GM12878 (cell line): Measurements from ENCODE around the gene TRPM5. TPM values are rescaled to one million over a fixed set of nuclear protein-coding genes. Genes with fewer than 3 reads are reported as not detected.
A peak's percentile ranks its signal among the peaks of the same experiment; 100 is the strongest.

ENCODE experiments used
- ATAC-seq: fragments of 200-7000 bp; cut with Tn5 transposase; 3 replicates; pipeline ENCODE4 v1.9.1; 2020; ENCODE audit warnings: mild to moderate bottlenecking, moderate library complexity
- BruUV-seq: library from RNA; stranded (reverse); fragments of 400-500 nt; replicated peaks from 2 replicates; lab custom pipeline; 2021; lab: Mats Ljungman, UMichigan
- CTCF ChIA-PET: fragments of 300-600 bp; sonication (Branson Sonifier 250); formaldehyde crosslinking; extraction: SDS; loops from one replicate; lab custom pipeline; 2021; ENCODE audit warnings: inconsistent platforms; lab: Yijun Ruan, JAX
- POLR2A ChIA-PET: fragments of 350-600 bp; formaldehyde crosslinking; extraction: SDS; loops from one replicate; lab custom pipeline; 2021; ENCODE audit warnings: inconsistent platforms; lab: Charles Lee
- RAD21 ChIA-PET: fragments of 300-600 bp; sonication (Branson Sonifier 250); formaldehyde crosslinking; loops from one replicate; lab custom pipeline; 2023; ENCODE audit warnings: antibody characterized with exemption; ENCODE audit not compliant: unreplicated experiment; lab: Charles Lee
- SMC1A ChIA-PET: fragments of 300-600 bp; sonication (Branson Sonifier 250); formaldehyde crosslinking; loops from one replicate; lab custom pipeline; 2023; ENCODE audit not compliant: unreplicated experiment, uncharacterized antibody; lab: Charles Lee
- DNase-seq: peaks from one replicate; pipeline ENCODE4 v3.0.0-alpha.2; 2011; ENCODE audit warnings: low read depth, low spot score
- FAIRE-seq: peaks from 3 replicates; lab custom pipeline; 2011; peaks lifted over from hg19 to GRCh38; lab: Jason Lieb, UNC
- H2AFZ ChIP-seq: 2 replicates; pipeline ENCODE4 v1.6.0; 2011; ENCODE audit warnings: low read depth, low read length, control low read depth; ENCODE audit not compliant: control insufficient read depth
- H3K27ac ChIP-seq: 2 replicates; pipeline ENCODE4 v1.5.1; 2011; ENCODE audit warnings: control low read depth; ENCODE audit not compliant: control insufficient read depth, insufficient read depth
- H3K27me3 ChIP-seq, 2 experiments: replicated peaks in 1 of 2; 2 replicates each; pipeline versions ENCODE4 v1.6.0 to v1.6.1; 2011; ENCODE audit warnings: low read length in 1 of 2; ENCODE audit not compliant: control insufficient read depth in 2 of 2, insufficient read depth in 2 of 2
- H3K36me3 ChIP-seq, 2 experiments: 2 replicates each; pipeline ENCODE4 v1.5.1; 2011; ENCODE audit warnings: low read length in 1 of 2; ENCODE audit not compliant: control insufficient read depth in 2 of 2, insufficient read depth in 2 of 2
- H3K4me1 ChIP-seq: 2 replicates; pipeline ENCODE4 v1.6.1; 2011; ENCODE audit warnings: mild to moderate bottlenecking, low read length, moderate library complexity, mixed read lengths; ENCODE audit not compliant: control insufficient read depth, insufficient read depth
- H3K4me2 ChIP-seq: 2 replicates; pipeline ENCODE4 v1.6.0; 2011; ENCODE audit warnings: control low read depth; ENCODE audit not compliant: control insufficient read depth, insufficient read depth
- H3K4me3 ChIP-seq: fragments of 200-600 bp; sonication (generic); 2 replicates; pipeline ENCODE4 v1.5.1; 2016
- H3K79me2 ChIP-seq: 2 replicates; pipeline ENCODE4 v1.6.0; 2011; ENCODE audit warnings: low read length; ENCODE audit not compliant: control insufficient read depth, insufficient read depth
- H3K9ac ChIP-seq: 2 replicates; pipeline ENCODE4 v1.8.0; 2011; ENCODE audit warnings: low read length, control low read depth, mixed read lengths; ENCODE audit not compliant: control insufficient read depth, insufficient read depth
- H3K9me3 ChIP-seq: replicated peaks from 3 replicates; pipeline ENCODE4 v1.5.1; 2011; ENCODE audit warnings: mild to moderate bottlenecking, low read length; ENCODE audit not compliant: control insufficient read depth, insufficient read depth
- H4K20me1 ChIP-seq: 2 replicates; pipeline ENCODE4 v1.6.0; 2011; ENCODE audit not compliant: control insufficient read depth, insufficient read depth
- FOXK2 ChIP-seq: fragments of 450-650 bp; IDR thresholded peaks from 2 replicates; pipeline ENCODE4 v1.6.1; 2017; ENCODE audit warnings: mild to moderate bottlenecking, moderate library complexity
- IKZF1 ChIP-seq: fragments of 450-650 bp; conservative IDR thresholded peaks from 2 replicates; pipeline ENCODE4 v1.6.1; 2017; ENCODE audit warnings: antibody characterized with exemption, mild to moderate bottlenecking
- MYB ChIP-seq: fragments of 150-350 bp; IDR thresholded peaks from 2 replicates; pipeline ENCODE4 v1.6.1; 2014; ENCODE audit warnings: mild to moderate bottlenecking, low read depth, low read length, borderline replicate concordance
- NR2C2 ChIP-seq: IDR thresholded peaks from 2 replicates; pipeline ENCODE4 v1.6.1; 2011; ENCODE audit warnings: borderline replicate concordance, low read depth; ENCODE audit not compliant: control insufficient read depth, insufficient read length
- POLR2AphosphoS2 ChIP-seq: IDR thresholded peaks from 2 replicates; pipeline ENCODE4 v1.6.1; 2011; ENCODE audit warnings: low read depth, mild to moderate bottlenecking, low read length, improper control_type of control experiment, moderate library complexity
- SMC3 ChIP-seq: IDR thresholded peaks from 2 replicates; pipeline ENCODE4 v1.6.1; 2011; ENCODE audit warnings: low read length, improper control_type of control experiment, borderline replicate concordance
- ZSCAN29 ChIP-seq: fragments of 450-650 bp; IDR thresholded peaks from 2 replicates; pipeline ENCODE4 v1.6.1; 2017; ENCODE audit warnings: mild to moderate bottlenecking, moderate library complexity
- WGBS: methylation state at CpG from one replicate; pipeline ENCODE4 v1.1.6; 2016; ENCODE audit warnings: low lambda C conversion rate; ENCODE audit not compliant: insufficient replicate concordance, insufficient coverage; ENCODE audit errors: missing lambda C conversion rate; 5-methylcytosine and 5-hydroxymethylcytosine counted together
- in situ Hi-C: fragments of 300-500 bp; cut with MboI; formaldehyde crosslinking; loops from 9 replicates; pipeline ENCODE4 v1.14.3; 2018; ENCODE audit warnings: mixed read lengths
- intact Hi-C: fragments of 100-400 bp; cut with micrococcal nuclease; formaldehyde crosslinking; loops from one replicate; pipeline ENCODE4 v1.14.2; 2022; ENCODE audit not compliant: unreplicated experiment
- polyA plus RNA-seq, 11 experiments: library from polyadenylated mRNA; depleted of rRNA in 4 of 11; unstranded in 6 of 11; stranded (reverse) in 5 of 11; fragments of >200 nt; fragmentation: Nextera tagmentation in 4 of 11; fragmentation: Illumina TruSeq in 1 of 11; extraction: Ambion mirVana in 4 of 11; extraction: Trizol in 1 of 11; gene quantifications; 1 replicate in 1 of 11; 2 replicates in 10 of 11; pipeline versions ENCODE4 v1.2.1 to v1.2.3, GENCODE V29; 2011 to 2016; ENCODE audit warnings: inconsistent platforms in 2 of 11, missing spikeins in 2 of 11, low read depth in 1 of 11
- total RNA-seq, 4 experiments: library from RNA; depleted of rRNA in 3 of 4; stranded (reverse); fragments of >200 nt in 3 of 4; fragmentation: Illumina TruSeq in 1 of 4; extraction: Trizol in 1 of 4; gene quantifications; 2 replicates each; pipeline versions ENCODE4 v1.2.1 to v1.2.3, GENCODE V29; 2013 to 2021
- TF ChIP-seq, protein P1 (sequence below): fragments of 450-650 bp; formaldehyde crosslinking; IDR thresholded peaks from 2 replicates; pipeline ENCODE4 v1.4.0; 2020; ENCODE audit warnings: mild to moderate bottlenecking, moderate library complexity
- TF ChIP-seq, protein P2 (sequence below): IDR thresholded peaks from 2 replicates; pipeline ENCODE4 v1.6.1; 2011; ENCODE audit warnings: mild to moderate bottlenecking, low read depth, low read length, moderate library complexity; ENCODE audit not compliant: insufficient replicate concordance
- TF ChIP-seq, protein P3 (sequence below): fragments of 450-650 bp; IDR thresholded peaks from 2 replicates; pipeline ENCODE4 v1.6.1; 2016; ENCODE audit warnings: mild to moderate bottlenecking, moderate library complexity, borderline replicate concordance
- TF ChIP-seq, protein P4 (sequence below): fragments of 450-650 bp; IDR thresholded peaks from 2 replicates; pipeline ENCODE4 v1.6.1; 2017; ENCODE audit warnings: low read depth, mild to moderate bottlenecking, moderate library complexity

Gene TRPM5
- total and polyA plus RNA-seq, 10 of the 15 experiments (the other 5 are each of a cell fraction or from before 2014, with no cell fraction given), result not detected

DNA sequence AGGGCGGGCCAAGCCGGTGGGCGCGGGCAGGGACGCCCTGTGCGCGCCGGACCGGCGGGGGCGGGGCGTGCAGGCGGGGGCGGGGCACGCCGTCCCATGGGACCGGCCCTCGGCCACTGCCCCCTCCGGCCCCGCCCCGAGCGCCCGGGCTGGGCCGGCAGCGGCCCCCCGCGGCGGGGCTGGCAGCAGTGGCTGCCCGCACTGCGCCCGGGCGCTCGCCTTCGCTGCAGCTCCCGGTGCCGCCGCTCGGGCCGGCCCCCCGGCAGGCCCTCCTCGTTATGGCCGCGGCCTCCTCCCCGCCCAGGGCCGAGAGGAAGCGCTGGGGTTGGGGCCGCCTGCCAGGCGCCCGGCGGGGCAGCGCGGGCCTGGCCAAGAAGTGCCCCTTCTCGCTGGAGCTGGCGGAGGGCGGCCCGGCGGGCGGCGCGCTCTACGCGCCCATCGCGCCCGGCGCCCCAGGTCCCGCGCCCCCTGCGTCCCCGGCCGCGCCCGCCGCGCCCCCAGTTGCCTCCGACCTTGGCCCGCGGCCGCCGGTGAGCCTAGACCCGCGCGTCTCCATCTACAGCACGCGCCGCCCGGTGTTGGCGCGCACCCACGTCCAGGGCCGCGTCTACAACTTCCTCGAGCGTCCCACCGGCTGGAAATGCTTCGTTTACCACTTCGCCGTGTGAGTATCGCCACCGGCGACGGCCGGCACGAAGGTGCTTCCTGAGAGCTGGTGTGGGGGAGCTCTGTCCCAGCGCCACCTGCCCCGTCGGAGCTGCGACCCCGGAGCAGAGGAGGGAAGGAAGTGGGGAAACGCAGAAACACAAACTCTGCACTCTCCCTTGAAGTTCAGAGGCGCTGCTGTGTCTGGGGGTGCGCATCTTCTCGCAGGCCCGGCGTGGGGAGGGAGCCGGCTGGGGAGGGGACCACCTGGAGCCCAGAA lies 769 bp upstream of the TRPM5 start, which contains the start of gene KCNQ1:
Gene KCNQ1 (plus strand): TSS at position 188 of the 925 bp plus-strand sequence. CDS start 91 bp downstream, at position 279.
- intact Hi-C loops, result no loop called here
- H3K27ac ChIP-seq, result no peak within 1 kb of the TSS
- no peaks in the 10 kb centered on the region for H4K20me1 ChIP-seq
- 9% methylated on average over 37 of the region's 116 CpGs for whole genome bisulfite sequencing
- FAIRE-seq, result no peak
- RAD21 ChIA-PET, result no interaction called here
- H3K4me3 ChIP-seq, result no peak within 1 kb of the TSS
- H3K9me3 ChIP-seq, result no peaks in the 10 kb centered on the region
- in situ Hi-C loops, result no loop called here
- H3K79me2 ChIP-seq, result no peaks in the 10 kb centered on the region
- peak within 1 kb of the TSS; percentile 32; the same call in 1 of the 2 replicates for H3K4me2 ChIP-seq
- ATAC-seq, result peak; percentile 37; the same call in 2 of the 3 replicates
- H3K36me3 ChIP-seq, result no peaks in the 10 kb centered on the region
- peaks cover 2 to 7% of the 10 kb centered on the region in 2 experiments; a peak in 3 of 4 replicates for H3K27me3 ChIP-seq
- CTCF ChIA-PET, result no interaction called here
- H3K9ac ChIP-seq, result no peak within 1 kb of the TSS
- BruUV-seq, result no TSS peak
- POLR2A ChIA-PET, result no interaction called here
- no peak within 1 kb of the TSS for H2AFZ ChIP-seq
- DNase-seq, result no peak
- H3K4me1 ChIP-seq, result no peaks in the 10 kb centered on the region
- SMC1A ChIA-PET, result no interaction called here
- TF ChIP-seq, protein P1, sequence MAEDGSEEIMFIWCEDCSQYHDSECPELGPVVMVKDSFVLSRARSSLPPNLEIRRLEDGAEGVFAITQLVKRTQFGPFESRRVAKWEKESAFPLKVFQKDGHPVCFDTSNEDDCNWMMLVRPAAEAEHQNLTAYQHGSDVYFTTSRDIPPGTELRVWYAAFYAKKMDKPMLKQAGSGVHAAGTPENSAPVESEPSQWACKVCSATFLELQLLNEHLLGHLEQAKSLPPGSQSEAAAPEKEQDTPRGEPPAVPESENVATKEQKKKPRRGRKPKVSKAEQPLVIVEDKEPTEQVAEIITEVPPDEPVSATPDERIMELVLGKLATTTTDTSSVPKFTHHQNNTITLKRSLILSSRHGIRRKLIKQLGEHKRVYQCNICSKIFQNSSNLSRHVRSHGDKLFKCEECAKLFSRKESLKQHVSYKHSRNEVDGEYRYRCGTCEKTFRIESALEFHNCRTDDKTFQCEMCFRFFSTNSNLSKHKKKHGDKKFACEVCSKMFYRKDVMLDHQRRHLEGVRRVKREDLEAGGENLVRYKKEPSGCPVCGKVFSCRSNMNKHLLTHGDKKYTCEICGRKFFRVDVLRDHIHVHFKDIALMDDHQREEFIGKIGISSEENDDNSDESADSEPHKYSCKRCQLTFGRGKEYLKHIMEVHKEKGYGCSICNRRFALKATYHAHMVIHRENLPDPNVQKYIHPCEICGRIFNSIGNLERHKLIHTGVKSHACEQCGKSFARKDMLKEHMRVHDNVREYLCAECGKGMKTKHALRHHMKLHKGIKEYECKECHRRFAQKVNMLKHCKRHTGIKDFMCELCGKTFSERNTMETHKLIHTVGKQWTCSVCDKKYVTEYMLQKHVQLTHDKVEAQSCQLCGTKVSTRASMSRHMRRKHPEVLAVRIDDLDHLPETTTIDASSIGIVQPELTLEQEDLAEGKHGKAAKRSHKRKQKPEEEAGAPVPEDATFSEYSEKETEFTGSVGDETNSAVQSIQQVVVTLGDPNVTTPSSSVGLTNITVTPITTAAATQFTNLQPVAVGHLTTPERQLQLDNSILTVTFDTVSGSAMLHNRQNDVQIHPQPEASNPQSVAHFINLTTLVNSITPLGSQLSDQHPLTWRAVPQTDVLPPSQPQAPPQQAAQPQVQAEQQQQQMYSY (CRISPR knock-in tag), result no peak
- no peak for TF ChIP-seq MYB
- no peak for TF ChIP-seq IKZF1
- TF ChIP-seq POLR2AphosphoS2, result no peak
- no peak for TF ChIP-seq NR2C2
- no peak for TF ChIP-seq SMC3
- TF ChIP-seq FOXK2, result no peak
- TF ChIP-seq, protein P2, sequence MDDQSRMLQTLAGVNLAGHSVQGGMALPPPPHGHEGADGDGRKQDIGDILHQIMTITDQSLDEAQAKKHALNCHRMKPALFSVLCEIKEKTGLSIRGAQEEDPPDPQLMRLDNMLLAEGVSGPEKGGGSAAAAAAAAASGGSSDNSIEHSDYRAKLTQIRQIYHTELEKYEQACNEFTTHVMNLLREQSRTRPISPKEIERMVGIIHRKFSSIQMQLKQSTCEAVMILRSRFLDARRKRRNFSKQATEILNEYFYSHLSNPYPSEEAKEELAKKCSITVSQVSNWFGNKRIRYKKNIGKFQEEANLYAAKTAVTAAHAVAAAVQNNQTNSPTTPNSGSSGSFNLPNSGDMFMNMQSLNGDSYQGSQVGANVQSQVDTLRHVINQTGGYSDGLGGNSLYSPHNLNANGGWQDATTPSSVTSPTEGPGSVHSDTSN, result no peak
- TF ChIP-seq, protein P3, sequence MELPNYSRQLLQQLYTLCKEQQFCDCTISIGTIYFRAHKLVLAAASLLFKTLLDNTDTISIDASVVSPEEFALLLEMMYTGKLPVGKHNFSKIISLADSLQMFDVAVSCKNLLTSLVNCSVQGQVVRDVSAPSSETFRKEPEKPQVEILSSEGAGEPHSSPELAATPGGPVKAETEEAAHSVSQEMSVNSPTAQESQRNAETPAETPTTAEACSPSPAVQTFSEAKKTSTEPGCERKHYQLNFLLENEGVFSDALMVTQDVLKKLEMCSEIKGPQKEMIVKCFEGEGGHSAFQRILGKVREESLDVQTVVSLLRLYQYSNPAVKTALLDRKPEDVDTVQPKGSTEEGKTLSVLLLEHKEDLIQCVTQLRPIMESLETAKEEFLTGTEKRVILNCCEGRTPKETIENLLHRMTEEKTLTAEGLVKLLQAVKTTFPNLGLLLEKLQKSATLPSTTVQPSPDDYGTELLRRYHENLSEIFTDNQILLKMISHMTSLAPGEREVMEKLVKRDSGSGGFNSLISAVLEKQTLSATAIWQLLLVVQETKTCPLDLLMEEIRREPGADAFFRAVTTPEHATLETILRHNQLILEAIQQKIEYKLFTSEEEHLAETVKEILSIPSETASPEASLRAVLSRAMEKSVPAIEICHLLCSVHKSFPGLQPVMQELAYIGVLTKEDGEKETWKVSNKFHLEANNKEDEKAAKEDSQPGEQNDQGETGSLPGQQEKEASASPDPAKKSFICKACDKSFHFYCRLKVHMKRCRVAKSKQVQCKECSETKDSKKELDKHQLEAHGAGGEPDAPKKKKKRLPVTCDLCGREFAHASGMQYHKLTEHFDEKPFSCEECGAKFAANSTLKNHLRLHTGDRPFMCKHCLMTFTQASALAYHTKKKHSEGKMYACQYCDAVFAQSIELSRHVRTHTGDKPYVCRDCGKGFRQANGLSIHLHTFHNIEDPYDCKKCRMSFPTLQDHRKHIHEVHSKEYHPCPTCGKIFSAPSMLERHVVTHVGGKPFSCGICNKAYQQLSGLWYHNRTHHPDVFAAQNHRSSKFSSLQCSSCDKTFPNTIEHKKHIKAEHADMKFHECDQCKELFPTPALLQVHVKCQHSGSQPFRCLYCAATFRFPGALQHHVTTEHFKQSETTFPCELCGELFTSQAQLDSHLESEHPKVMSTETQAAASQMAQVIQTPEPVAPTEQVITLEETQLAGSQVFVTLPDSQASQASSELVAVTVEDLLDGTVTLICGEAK, result no peak
- TF ChIP-seq, protein P4, sequence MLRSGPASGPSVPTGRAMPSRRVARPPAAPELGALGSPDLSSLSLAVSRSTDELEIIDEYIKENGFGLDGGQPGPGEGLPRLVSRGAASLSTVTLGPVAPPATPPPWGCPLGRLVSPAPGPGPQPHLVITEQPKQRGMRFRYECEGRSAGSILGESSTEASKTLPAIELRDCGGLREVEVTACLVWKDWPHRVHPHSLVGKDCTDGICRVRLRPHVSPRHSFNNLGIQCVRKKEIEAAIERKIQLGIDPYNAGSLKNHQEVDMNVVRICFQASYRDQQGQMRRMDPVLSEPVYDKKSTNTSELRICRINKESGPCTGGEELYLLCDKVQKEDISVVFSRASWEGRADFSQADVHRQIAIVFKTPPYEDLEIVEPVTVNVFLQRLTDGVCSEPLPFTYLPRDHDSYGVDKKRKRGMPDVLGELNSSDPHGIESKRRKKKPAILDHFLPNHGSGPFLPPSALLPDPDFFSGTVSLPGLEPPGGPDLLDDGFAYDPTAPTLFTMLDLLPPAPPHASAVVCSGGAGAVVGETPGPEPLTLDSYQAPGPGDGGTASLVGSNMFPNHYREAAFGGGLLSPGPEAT, result no peak
- TF ChIP-seq ZSCAN29, result no peak
